H1 (cell line): ENCODE data around the gene TXNL4B. TPM values are rescaled to one million over a fixed set of nuclear protein-coding genes. Genes with fewer than 3 reads are reported as not detected.
A peak's percentile ranks its signal among the peaks of the same experiment; 100 is the strongest.

ENCODE experiments used
- CTCF ChIA-PET: fragments of 300-600 bp; sonication (Branson Sonifier 250); formaldehyde crosslinking; loops from one replicate; lab custom pipeline; 2021; ENCODE audit not compliant: partially characterized antibody; lab: Charles Lee
- POLR2A ChIA-PET: fragments of 300-600 bp; sonication (Branson Sonifier 250); formaldehyde crosslinking; loops from one replicate; lab custom pipeline; 2021; ENCODE audit warnings: inconsistent platforms; ENCODE audit not compliant: partially characterized antibody; lab: Charles Lee
- DNase-seq, 2 experiments: peaks; one replicate each; pipeline versions ENCODE4 v3.0.0 to v3.0.0-alpha.2; 2010 to 2022; ENCODE audit warnings: low spot score in 2 of 2, low read depth in 1 of 2, mixed read lengths in 1 of 2
- FAIRE-seq: peaks from 2 replicates; lab custom pipeline; 2011; peaks lifted over from hg19 to GRCh38; lab: Jason Lieb, UNC
- H2AFZ ChIP-seq: 2 replicates; pipeline ENCODE4 v1.8.1; 2012; ENCODE audit warnings: low read length, inconsistent platforms
- H2AK5ac ChIP-seq: 2 replicates; pipeline ENCODE4 v1.6.1; 2013; ENCODE audit warnings: low read depth, low read length
- H2BK120ac ChIP-seq: replicated peaks from 2 replicates; pipeline ENCODE3; 2013; ENCODE audit warnings: low read depth, low read length, inconsistent platforms
- H2BK12ac ChIP-seq: 2 replicates; pipeline ENCODE4 v1.6.1; 2013; ENCODE audit warnings: low read depth, low read length
- H2BK15ac ChIP-seq: 2 replicates; pipeline ENCODE4 v1.6.1; 2013; ENCODE audit warnings: low read length
- H2BK20ac ChIP-seq: 2 replicates; pipeline ENCODE4 v1.6.1; 2013; ENCODE audit warnings: low read length
- H2BK5ac ChIP-seq: 2 replicates; pipeline ENCODE4 v1.6.1; 2013; ENCODE audit warnings: low read depth, low read length
- H3K14ac ChIP-seq: 2 replicates; pipeline ENCODE4 v1.6.1; 2013; ENCODE audit warnings: inconsistent platforms; ENCODE audit not compliant: insufficient read length
- H3K18ac ChIP-seq: 2 replicates; pipeline ENCODE4 v1.6.1; 2013; ENCODE audit warnings: low read length; ENCODE audit errors: extremely low read depth
- H3K23ac ChIP-seq: 2 replicates; pipeline ENCODE4 v1.6.1; 2013; ENCODE audit warnings: inconsistent platforms; ENCODE audit not compliant: insufficient read length
- H3K23me2 ChIP-seq: 2 replicates; pipeline ENCODE4 v1.6.1; 2013; ENCODE audit warnings: low read depth, low read length
- H3K27ac ChIP-seq: 2 replicates; pipeline ENCODE4 v1.6.1; 2011; ENCODE audit warnings: low read depth, low read length, inconsistent platforms
- H3K27me3 ChIP-seq, 4 experiments: replicated peaks in 1 of 4; 1 replicate in 1 of 4; 2 replicates in 3 of 4; pipeline versions ENCODE4 v1.6.1 to v1.8.1; 2011 to 2013; ENCODE audit warnings: low read length in 3 of 4, mild to moderate bottlenecking in 3 of 4, inconsistent platforms in 2 of 4, mixed read lengths in 2 of 4, moderate library complexity in 1 of 4; ENCODE audit not compliant: control insufficient read depth in 3 of 4, insufficient read depth in 3 of 4; ENCODE audit errors: extremely low read depth in 1 of 4
- H3K36me3 ChIP-seq, 4 experiments: 2 replicates each; pipeline versions ENCODE4 v1.6.1 to v1.8.1; 2011 to 2013; ENCODE audit warnings: mild to moderate bottlenecking in 4 of 4, low read length in 3 of 4, moderate library complexity in 2 of 4, control low read depth in 1 of 4, inconsistent platforms in 1 of 4; ENCODE audit not compliant: insufficient read depth in 4 of 4, control insufficient read depth in 2 of 4
- H3K4ac ChIP-seq: replicated peaks from 2 replicates; pipeline ENCODE3; 2013; ENCODE audit warnings: low read length, low read depth, mixed read lengths, inconsistent platforms; ENCODE audit not compliant: insufficient read length
- H3K4me1 ChIP-seq, 4 experiments: replicated peaks in 1 of 4; 1 replicate in 1 of 4; 2 replicates in 3 of 4; pipeline versions ENCODE4 v1.6.1 to v1.8.1; 2011 to 2013; ENCODE audit warnings: low read length in 3 of 4, inconsistent platforms in 2 of 4, mixed read lengths in 1 of 4; ENCODE audit not compliant: insufficient read depth in 4 of 4, control insufficient read depth in 3 of 4
- H3K4me2 ChIP-seq, 2 experiments: 2 replicates each; pipeline versions ENCODE4 v1.6.1 to v1.8.1; 2011 to 2013; ENCODE audit warnings: low read depth in 2 of 2, low read length in 2 of 2, control low read depth in 1 of 2, inconsistent platforms in 1 of 2, mild to moderate bottlenecking in 1 of 2; ENCODE audit not compliant: insufficient read depth in 1 of 2
- H3K4me3 ChIP-seq, 4 experiments: fragments of 200-600, 300-600 bp in 1 of 4; sonication (generic), shearing (Covaris generic), sonication (Bioruptor Twin) in 1 of 4; 2 replicates each; pipeline versions ENCODE4 v1.5.1 to v1.8.1; 2011 to 2016; ENCODE audit warnings: low read length in 4 of 4, low read depth in 3 of 4, control low read depth in 2 of 4, inconsistent platforms in 2 of 4, mild to moderate bottlenecking in 2 of 4, mixed read lengths in 1 of 4, moderate library complexity in 1 of 4; ENCODE audit not compliant: insufficient read depth in 2 of 4; ENCODE audit errors: extremely low read depth in 1 of 4
- H3K56ac ChIP-seq: replicated peaks from 2 replicates; pipeline ENCODE3; 2013; ENCODE audit warnings: low read depth, mild to moderate bottlenecking, mixed read lengths, low read length, inconsistent platforms; ENCODE audit not compliant: insufficient read length
- H3K79me1 ChIP-seq: 2 replicates; pipeline ENCODE4 v1.6.1; 2013; ENCODE audit warnings: low read depth, low read length, control low read depth
- H3K79me2 ChIP-seq, 2 experiments: 2 replicates each; pipeline versions ENCODE4 v1.6.1 to v1.8.1; 2012 to 2013; ENCODE audit warnings: low read length in 2 of 2, mild to moderate bottlenecking in 2 of 2, inconsistent platforms in 1 of 2; ENCODE audit not compliant: insufficient read depth in 2 of 2, control insufficient read depth in 1 of 2
- H3K9ac ChIP-seq, 4 experiments: replicated peaks in 1 of 4; 1 replicate in 1 of 4; 2 replicates in 3 of 4; pipeline versions ENCODE4 v1.6.1 to v1.8.1; 2011 to 2013; ENCODE audit warnings: low read depth in 3 of 4, low read length in 3 of 4, control low read depth in 2 of 4, mild to moderate bottlenecking in 2 of 4, moderate library complexity in 2 of 4, inconsistent platforms in 1 of 4; ENCODE audit errors: extremely low read depth in 1 of 4
- H3K9me3 ChIP-seq, 2 experiments: 2 replicates each; pipeline versions ENCODE4 v1.6.1 to v1.8.1; 2012 to 2013; ENCODE audit warnings: mild to moderate bottlenecking in 2 of 2, moderate library complexity in 2 of 2, control low read depth in 1 of 2, inconsistent platforms in 1 of 2, low read depth in 1 of 2, low read length in 1 of 2, mixed read lengths in 1 of 2; ENCODE audit not compliant: insufficient read depth in 2 of 2
- H4K20me1 ChIP-seq, 2 experiments: replicated peaks in 1 of 2; 2 replicates each; pipeline versions ENCODE3 to v1.8.1; 2011 to 2013; ENCODE audit warnings: inconsistent platforms in 2 of 2, low read length in 2 of 2, mild to moderate bottlenecking in 1 of 2; ENCODE audit not compliant: insufficient read depth in 2 of 2, control insufficient read depth in 1 of 2
- H4K5ac ChIP-seq: 2 replicates; pipeline ENCODE4 v1.6.1; 2013; ENCODE audit warnings: low read length, low read depth, mixed read lengths, inconsistent platforms; ENCODE audit not compliant: insufficient read length
- H4K8ac ChIP-seq: 2 replicates; pipeline ENCODE4 v1.8.0; 2013; ENCODE audit warnings: mild to moderate bottlenecking, moderate library complexity, low read length, inconsistent platforms; ENCODE audit not compliant: insufficient read depth; ENCODE audit errors: extremely low read depth
- H4K91ac ChIP-seq: replicated peaks from 2 replicates; pipeline ENCODE3; 2013; ENCODE audit warnings: low read length, mixed read lengths, inconsistent platforms; ENCODE audit not compliant: insufficient read length
- CBX8 ChIP-seq: fragments of 300-800, 300-1000 bp; sonication (generic); IDR thresholded peaks from 2 replicates; pipeline ENCODE4 v1.7.1; 2016; ENCODE audit warnings: low read depth, low read length, borderline replicate concordance
- CHD2 ChIP-seq: IDR thresholded peaks from 2 replicates; pipeline ENCODE4 v1.6.1; 2012; ENCODE audit warnings: low read length, improper control_type of control experiment
- FOSL1 ChIP-seq: IDR thresholded peaks from 2 replicates; pipeline ENCODE4 v1.6.1; 2011; ENCODE audit warnings: mild to moderate bottlenecking, low read depth, low read length, moderate library complexity; ENCODE audit not compliant: insufficient read depth
- POU5F1 ChIP-seq: IDR thresholded peaks from 2 replicates; pipeline ENCODE4 v1.6.1; 2011; ENCODE audit warnings: low read depth, mild to moderate bottlenecking, low read length, moderate library complexity
- SAP30 ChIP-seq: fragments of 300-600 bp; sonication (generic); IDR thresholded peaks from 2 replicates; pipeline ENCODE4 v1.7.1; 2012; ENCODE audit warnings: low read length, moderate library complexity, mild to moderate bottlenecking, inconsistent platforms; ENCODE audit not compliant: insufficient read depth, insufficient replicate concordance
- SP2 ChIP-seq: IDR thresholded peaks from 2 replicates; pipeline ENCODE4 v1.6.1; 2012; ENCODE audit warnings: mild to moderate bottlenecking, low read length, inconsistent platforms
- SRF ChIP-seq: IDR thresholded peaks from 2 replicates; pipeline ENCODE4 v1.6.1; 2011; ENCODE audit warnings: mild to moderate bottlenecking, low read depth, low read length, moderate library complexity
- TCF12 ChIP-seq: IDR thresholded peaks from 2 replicates; pipeline ENCODE4 v1.6.1; 2011; ENCODE audit warnings: low read depth, mild to moderate bottlenecking, low read length
- WGBS, 2 experiments: shearing (Covaris generic) in 1 of 2; methylation state at CpG; one replicate each; pipeline versions ENCODE4 v1.1.6 to v1.1.7; 2013 to 2015; ENCODE audit warnings: low lambda C conversion rate in 2 of 2, mixed read lengths in 2 of 2, inconsistent platforms in 1 of 2, low coverage in 1 of 2, missing lambda C conversion rate in 1 of 2; ENCODE audit not compliant: insufficient replicate concordance in 2 of 2, insufficient coverage in 1 of 2, insufficient read length in 1 of 2; ENCODE audit errors: extremely low coverage in 1 of 2, missing lambda C conversion rate in 1 of 2; 5-methylcytosine and 5-hydroxymethylcytosine counted together
- polyA plus RNA-seq, 7 experiments: library from polyadenylated mRNA; depleted of rRNA in 3 of 7; stranded (reverse) in 5 of 7; unstranded in 2 of 7; fragments of >200 nt in 5 of 7; fragments of 200-250 nt in 2 of 7; gene quantifications; 1 replicate in 5 of 7; 2 replicates in 1 of 7; 4 replicates in 1 of 7; pipeline versions ENCODE4 v1.2.1 to v1.2.3, GENCODE V29; 2011 to 2013; ENCODE audit warnings: missing spikeins in 2 of 7, mixed read lengths in 2 of 7
- total RNA-seq: library from RNA; stranded (reverse); fragmentation: NEBNext Ultra II Directional; extraction: Animal tissue kit (Norgen Biotek cat#: 25700); gene quantifications from 2 replicates; pipeline ENCODE4 v1.2.1, GENCODE V29; 2021

TXNL4B gene
- total and polyA plus RNA-seq, 2 of the 8 experiments (the other 6 are each of a cell fraction or from before 2014, with no cell fraction given) = 6.7 to 10.6 TPM

DNA sequence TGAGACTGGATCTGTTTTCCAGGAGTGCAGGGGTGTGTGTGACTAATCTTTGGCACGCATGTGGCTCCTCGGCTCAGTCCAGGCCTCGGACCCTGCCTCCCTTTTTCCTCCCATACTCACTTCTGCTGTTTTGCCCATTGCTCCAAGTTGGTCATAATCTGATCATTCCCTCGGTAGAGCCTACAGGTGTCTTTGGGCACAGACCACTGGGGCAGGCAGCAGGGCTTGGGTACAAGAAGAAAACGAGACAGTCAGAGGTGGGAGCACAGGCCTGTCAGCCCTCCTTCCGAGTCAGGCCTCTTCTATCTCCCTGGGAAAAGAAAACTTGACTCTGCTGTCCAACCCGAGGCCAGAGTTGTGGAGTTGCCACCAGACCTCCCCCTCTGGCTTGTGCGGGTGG lies 30.0 kb upstream of the TXNL4B start:
- no peak overlapping the region for H3K4ac ChIP-seq
- no peak overlapping the region for H3K4me3 ChIP-seq
- no peak overlapping the region for H3K9ac ChIP-seq
- POLR2A ChIA-PET = interaction anchor here (1.0 kb wide), 1 partner anchor 30 kb away, joined by 3 read pairs; the partner anchor contains the start of genes DHX38 and TXNL4B
- H3K4me2 ChIP-seq = no peak overlapping the region
- H2AFZ ChIP-seq = no peak overlapping the region
- H4K91ac ChIP-seq = no peak overlapping the region
- H4K5ac ChIP-seq = no peak overlapping the region
- H3K79me2 ChIP-seq = no peaks in the 10 kb centered on the region
- H3K9me3 ChIP-seq = no peaks in the 10 kb centered on the region
- H2AK5ac ChIP-seq = no peak overlapping the region
- H2BK15ac ChIP-seq = no peak overlapping the region
- H3K4me1 ChIP-seq = peaks cover 0 to 4% (median 0%) of the 10 kb centered on the region in 4 experiments; a peak in 3 of 7 replicates
- no peaks in the 10 kb centered on the region for H3K36me3 ChIP-seq
- no peak overlapping the region for H3K56ac ChIP-seq
- no peak overlapping the region for H2BK12ac ChIP-seq
- H4K8ac ChIP-seq = no peak overlapping the region
- no peak overlapping the region for H3K18ac ChIP-seq
- H3K79me1 ChIP-seq = no peaks in the 10 kb centered on the region
- no peak overlapping the region for H3K23ac ChIP-seq
- no peak overlapping the region for H2BK20ac ChIP-seq
- no peaks in the 10 kb centered on the region for H4K20me1 ChIP-seq
- no peak overlapping the region for H3K14ac ChIP-seq
- H3K23me2 ChIP-seq = no peaks in the 10 kb centered on the region
- FAIRE-seq = no peak
- WGBS, 2 experiments = 89% methylated on average over 7 of the region's 8 CpGs; no CpG with 5 or more reads in 1 of the 2 experiments
- H3K27me3 ChIP-seq = no peaks in the 10 kb centered on the region
- no peak overlapping the region for H3K27ac ChIP-seq
- DNase-seq = peak in 1 of 2 experiments; percentile 20
- no peak overlapping the region for H2BK5ac ChIP-seq
- H2BK120ac ChIP-seq = no peak overlapping the region
- CTCF ChIA-PET = interaction anchor here (1.0 to 4.2 kb wide), 6 partner anchors 13 to 248 kb away, joined by 4 to 43 read pairs (median 6); no protein-coding TSS in a partner anchor
- TF ChIP-seq SAP30 (no peak), TCF12 (no peak), CHD2 (no peak), SP2 (no peak), FOSL1 (no peak), POU5F1 (no peak), SRF (no peak), CBX8 (no peak)
